HG03442 (cell line): ENCODE measurements around the gene CD163.
"Not testable (repeated sequence)": the region's sequence is repeated elsewhere in the genome, so short reads cannot be mapped to it uniquely, and the experiment has no call there.

Experiments used
- ATAC-seq: cut with Tn5 transposase; IDR thresholded peaks from one replicate; pipeline ENCODE4 v1.9.1; 2021; ENCODE audit warnings: mild to moderate bottlenecking, moderate library complexity; ENCODE audit not compliant: unreplicated experiment

Gene CD163

GRCh38 chr12:7503686-7504415 is at the start of gene CD163:
CD163 (minus strand) TSS chr12:7503777; CDS start chr12:7503690, 87 bp downstream.
- ATAC-seq, result no peak

DNA sequence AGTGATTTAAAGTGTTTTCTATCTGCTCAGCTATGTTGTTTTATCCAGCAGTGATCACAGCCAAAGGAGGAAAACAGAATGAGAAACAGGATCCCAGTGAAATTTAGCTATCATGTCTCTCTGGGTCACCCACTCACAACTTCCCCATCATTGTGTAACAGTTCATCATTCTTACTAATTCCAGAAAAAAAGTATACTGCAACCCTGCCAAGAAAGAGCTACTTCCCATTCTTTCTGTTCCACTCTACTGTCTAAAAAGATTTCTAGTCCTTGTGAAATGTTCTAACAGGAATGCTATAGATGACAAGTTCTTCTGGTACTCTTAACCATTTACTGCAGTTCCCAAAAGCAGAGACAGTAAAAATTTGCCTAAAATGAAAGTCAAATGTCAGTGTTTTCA is 39.2 kb upstream of the CD163 start:
- no peak for ATAC-seq

- ATAC-seq, result no peak
Observed at GRCh38 chr12:7542046-7542445, 38.5 kb upstream of the CD163 start.

DNA sequence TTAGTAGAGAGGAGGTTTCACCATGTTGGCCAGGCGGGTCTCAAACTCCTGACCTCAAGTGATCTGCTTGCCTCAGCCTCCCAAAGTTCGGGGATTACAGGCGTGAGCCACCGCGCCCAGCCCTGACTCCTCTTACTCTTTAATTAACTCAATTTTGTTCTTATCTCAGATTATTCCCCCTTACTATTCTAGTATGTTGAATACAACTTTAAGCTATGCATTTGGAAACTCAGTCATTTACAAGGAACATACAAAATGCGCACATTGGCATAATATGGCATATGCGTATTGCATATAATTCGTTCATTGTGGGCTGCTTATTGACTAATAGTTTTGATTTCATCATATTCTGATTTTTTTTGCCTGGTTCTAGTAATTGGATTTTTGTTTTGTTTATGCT is 10.8 kb upstream of the CD163 start:
- ATAC-seq, result no peak

GRCh38 chr12:7512553-7512952 is 9.0 kb upstream of the CD163 start:
- ATAC-seq, result no peak

- ATAC-seq, result not testable (repeated sequence)
Observed at GRCh38 chr12:7509793-7510470, 6.4 kb upstream of the CD163 start.

DNA sequence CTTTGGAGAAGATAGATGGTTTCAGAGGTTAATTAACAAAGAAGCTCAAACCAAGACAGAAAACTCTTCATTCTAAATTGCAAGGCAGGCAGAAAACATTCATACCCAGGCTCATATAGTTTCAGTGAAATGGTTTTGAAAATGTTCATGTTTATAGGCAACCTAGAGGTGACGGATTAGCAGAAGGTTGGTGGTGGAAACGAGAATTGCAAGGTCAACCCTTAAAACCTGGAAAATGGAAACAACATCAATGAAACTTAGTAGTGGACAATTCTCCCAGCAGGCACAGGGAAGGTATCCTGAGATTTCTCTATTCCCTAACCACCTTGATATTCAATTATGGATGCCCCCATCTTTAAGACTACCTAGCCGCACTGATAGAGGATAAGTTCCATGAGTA is 965 bp downstream of the CD163 start:
- no peak for ATAC-seq

GRCh38 chr12:7501031-7501588 is 2.5 kb downstream of the CD163 start:
- no peak for ATAC-seq

DNA sequence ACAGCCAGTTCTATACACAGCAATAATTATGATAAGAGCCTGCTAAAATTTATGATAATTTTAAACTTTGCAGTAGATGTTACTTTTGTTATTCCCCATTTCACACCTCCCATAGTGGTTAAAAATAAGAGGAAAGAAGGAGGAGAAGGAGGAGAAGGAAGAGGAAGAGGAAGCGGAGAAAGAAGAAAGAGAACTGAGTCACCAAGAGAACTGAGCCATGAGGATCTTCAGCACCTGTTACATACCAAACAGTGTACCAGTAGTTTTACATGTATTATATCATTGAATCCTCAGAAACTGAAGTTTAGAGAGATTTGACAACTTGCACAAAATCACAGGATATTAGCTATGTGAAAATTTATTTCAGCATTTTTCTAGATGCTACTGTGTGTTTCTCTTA is 3.9 kb downstream of the CD163 start:
- no peak for ATAC-seq

GRCh38 chr12:7498809-7499208 is 4.8 kb downstream of the CD163 start:
- ATAC-seq, result no peak

DNA sequence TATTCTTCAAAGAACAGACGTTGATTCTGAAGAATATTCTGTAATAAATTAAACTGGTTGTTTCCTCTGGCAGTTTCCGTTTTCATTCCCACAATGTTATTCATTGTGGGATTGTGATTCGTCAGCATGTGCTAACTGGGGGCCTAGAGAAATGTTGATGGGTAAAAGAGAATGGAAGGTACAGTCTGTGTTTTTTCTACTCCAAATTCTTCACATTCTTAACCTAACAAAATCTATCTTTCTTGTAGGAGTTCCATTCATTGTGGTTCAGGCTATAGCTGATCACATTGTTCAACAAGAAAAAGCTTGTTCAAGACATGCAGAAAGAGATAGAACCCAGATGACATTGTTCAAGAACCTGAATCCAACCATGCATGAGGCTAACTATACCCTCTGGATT is 5.9 kb downstream of the CD163 start:
- no peak for ATAC-seq

- ATAC-seq, result no peak
Observed at GRCh38 chr12:7496451-7496850, 7.1 kb downstream of the CD163 start.

DNA sequence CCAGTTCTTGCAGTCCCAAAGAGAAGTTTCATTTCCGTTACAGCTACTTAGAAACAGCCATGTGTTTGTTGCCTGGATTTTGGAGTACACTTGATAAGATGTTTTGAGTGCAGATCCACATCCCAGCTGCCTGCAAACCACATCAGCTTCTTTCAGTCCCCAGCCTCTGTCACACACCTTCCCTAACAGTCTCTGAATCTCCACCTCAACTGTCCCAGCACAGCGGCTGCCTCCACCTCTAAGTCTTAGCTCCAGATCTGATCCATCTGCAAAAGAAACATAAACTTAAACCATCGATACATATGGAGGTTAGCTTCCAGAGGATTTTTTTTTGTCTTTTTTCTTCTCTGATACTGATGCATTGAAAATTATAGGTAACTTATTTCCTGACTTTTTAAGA is 8.4 kb downstream of the CD163 start:
- ATAC-seq, result no peak

DNA sequence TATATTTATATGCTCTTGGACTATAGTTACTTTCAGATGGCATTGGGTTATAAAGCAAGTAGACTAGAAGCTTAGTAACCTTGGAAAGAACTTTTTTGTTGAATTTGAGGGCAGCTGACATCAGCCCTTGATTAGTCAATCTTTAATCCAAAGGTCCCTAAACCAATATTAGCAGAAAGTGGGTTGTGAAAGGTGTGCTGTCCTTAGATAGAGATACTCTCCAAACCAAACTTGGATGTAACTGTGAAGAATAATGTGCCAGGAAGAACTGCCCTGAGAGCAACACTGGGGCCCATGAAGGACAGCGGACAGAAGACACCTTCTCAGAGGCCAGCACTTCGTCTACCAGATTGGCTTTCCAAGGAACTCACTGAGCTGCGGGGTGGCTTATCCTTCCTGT is 10.6 kb downstream of the CD163 start:
- no peak for ATAC-seq

DNA sequence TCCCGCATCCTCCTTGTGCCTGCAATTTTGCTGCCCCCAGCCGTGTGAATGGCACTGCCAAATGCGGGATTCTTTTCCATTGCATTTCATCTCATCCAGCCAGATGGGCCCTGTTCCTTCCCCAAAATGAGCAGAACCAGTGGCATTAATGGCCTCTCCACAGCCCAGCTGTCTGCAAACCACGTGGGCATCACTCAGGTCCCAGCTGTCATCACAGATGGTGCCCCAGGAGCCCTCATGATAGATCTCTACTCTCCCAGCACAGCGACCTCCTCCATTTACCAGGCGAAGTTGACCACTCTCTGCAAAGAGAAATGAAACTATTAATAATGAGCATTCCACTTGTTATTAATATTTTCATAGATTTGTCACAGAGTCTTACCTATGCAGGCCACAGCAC is 17.1 kb downstream of the CD163 start:
- ATAC-seq, result no peak

- no peak for ATAC-seq
Observed at GRCh38 chr12:7485095-7485494, 18.5 kb downstream of the CD163 start.

GRCh38 chr12:7483343-7483742 is 20.2 kb downstream of the CD163 start:
- no peak for ATAC-seq

GRCh38 chr12:7479771-7480170 is 23.8 kb downstream of the CD163 start:
- ATAC-seq, result no peak

DNA sequence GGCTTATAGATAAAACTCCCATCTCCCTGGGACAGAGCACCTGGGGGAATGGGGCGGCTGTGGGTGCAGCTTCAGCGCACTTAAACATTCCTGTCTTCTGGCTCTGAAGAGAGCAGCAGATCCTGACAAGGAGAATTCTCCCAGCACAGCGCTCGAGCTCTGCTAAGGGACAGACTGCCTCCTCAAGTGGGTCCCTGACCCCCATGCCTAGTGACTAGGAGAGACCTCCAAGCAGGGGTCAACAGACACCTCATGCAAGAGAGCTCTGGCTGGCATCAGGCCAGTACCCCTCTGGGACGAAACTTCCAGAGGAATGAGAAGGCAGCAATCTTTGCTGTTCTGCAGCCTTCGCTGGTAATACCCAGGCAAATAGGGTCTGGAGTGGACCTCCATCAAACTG is 31.5 kb downstream of the CD163 start:
- ATAC-seq, result no peak

DNA sequence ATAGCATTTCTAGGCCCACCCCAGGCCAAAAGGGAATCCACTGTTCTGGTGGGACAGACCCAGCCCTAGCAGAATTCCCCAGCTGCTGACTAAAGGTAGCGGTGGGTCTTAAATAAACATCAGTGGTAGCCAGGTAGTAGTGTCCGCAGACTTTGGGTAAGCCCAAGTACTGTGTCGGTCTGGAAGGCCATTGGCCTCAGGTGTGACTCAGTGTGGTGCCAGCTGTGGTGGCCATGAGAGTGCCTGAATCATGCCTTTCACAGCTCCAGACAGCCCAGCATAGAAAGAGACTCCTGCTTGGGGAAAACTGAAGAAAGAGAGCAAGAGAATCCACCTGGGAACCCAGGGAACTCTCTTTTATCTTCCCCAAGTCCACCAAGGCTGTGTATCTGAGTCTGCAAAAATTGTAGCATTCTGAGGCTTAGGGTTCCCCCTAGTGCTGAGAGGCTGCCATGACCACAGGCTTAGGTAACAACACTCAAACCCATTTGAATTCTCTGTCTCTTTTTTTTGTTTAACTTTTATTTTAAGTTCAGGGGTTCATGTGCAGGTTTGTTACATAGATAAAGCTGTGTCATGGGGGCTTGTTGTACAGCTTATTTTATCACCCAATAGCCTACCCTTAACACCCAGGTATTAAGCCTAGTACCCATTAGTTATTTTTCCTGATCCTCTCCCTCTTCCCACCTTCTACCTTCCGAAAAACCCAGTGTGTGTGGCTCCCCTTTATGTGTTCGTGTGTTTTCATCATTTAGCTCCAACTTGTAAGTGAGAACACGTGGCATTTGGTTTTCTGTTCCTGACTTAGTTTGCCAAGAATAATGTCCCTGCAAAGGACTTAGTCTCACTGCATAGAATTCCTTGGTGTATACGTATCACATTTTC is 43.0 kb downstream of the CD163 start:
- no peak for ATAC-seq

DNA sequence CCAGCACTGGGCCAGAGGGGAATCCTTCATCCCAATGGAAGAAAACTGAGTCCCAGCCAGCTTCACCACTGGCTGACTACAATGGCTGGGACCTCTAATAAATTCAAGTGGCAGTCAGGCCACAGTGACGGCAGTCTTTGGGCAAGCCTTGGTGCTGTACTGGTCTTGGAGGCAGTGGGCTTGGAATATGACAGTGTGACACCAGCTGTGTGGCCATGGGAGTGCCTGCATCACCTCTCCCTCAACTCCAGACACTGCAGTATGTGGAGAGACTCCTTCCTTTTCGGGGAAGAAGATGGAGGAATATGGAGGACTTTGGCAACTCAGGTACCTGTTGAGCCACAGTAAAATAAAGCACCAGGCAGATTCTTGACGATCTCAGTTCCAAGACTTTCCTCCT is 43.6 kb downstream of the CD163 start:
- ATAC-seq, result no peak
